SIG-M5 treated with dmso at 0.1 percent for 504 hours (cell line): ENCODE data around the gene RLN1.
"Not testable (repeated sequence)": the region's sequence is repeated elsewhere in the genome, so short reads cannot be mapped to it uniquely, and the experiment has no call there.

Experiments
- DNase-seq: peaks from one replicate; lab custom pipeline; 2025; ENCODE audit not compliant: unreplicated experiment; lab: John Stamatoyannopoulos, UW

RLN1 gene

GRCh38 chr9:5326187-5326586 is 13.5 kb downstream of the RLN1 start:
- no peak for DNase-seq

DNA sequence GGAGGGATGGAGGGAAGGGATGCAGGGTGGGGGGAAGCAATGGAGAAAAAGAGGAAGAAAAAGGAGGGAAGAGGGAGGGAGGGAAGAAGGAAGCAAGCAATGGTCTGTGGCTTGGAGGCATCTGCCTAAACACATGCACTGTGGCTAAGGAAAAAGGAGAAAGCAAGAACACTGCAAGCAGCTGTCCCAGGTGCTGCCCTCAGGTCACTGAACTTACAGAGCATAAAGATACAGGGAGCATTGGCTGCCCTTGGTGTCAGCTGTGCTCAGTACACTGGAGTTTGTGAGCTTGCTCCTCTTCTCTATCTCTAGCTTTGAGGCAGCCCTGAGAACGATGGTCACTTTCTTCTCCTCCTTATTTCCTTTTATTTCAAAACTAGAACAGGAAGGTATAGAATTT is 18.1 kb downstream of the RLN1 start:
- not testable (repeated sequence) for DNase-seq

DNA sequence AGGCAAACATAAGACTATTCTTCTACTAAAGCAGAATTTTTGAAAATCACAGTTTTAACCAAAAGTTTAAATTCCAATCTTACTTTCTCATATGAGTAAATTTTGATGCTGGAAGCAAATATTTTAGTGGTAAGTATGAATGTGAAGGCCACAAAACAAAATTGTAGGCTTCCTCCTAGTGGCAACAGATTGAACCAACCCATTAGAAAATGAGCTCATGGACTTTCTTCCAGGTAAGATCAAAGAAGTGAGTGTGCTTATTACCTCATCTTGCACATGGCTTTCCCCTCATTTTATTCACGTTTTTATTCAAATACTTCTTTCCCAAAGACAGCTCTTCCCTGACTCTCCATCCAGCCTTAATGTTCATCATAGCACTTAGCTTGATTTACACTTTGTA is 18.6 kb downstream of the RLN1 start:
- DNase-seq = no peak

- DNase-seq = not testable (repeated sequence)
Measured at GRCh38 chr9:5316406-5316805, 23.3 kb downstream of the RLN1 start.

- no peak for DNase-seq
Measured at GRCh38 chr9:5315187-5315923, 24.3 kb downstream of the RLN1 start.

GRCh38 chr9:5310851-5311250 is 28.8 kb downstream of the RLN1 start:
- DNase-seq = no peak

DNA sequence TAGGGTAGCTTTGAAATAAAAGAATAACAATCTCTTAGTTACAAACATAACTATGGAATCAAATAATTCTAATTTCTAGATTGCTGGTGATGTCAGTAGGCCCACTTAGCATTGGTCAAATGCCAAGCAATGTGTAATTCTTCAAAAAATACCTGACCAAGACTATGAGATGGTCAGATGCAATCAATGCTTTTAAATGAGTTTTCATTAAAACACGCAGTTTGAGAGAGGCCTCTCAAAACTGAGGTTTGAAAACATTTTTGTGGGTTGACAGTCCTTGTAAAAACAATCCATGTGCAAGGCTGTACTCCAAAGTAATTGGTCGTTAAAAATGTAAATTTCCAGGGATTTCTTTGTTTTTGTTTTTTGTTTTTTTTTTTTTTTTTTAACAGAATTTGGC is 33.9 kb downstream of the RLN1 start:
- no peak for DNase-seq

- not testable (repeated sequence) for DNase-seq
Measured at GRCh38 chr9:5303840-5304795, 35.6 kb downstream of the RLN1 start, which contains the start of gene RLN2. TSS of gene RLN2 (minus strand) at chr9:5304716. CDS start at chr9:5304580, 136 bp downstream.

GRCh38 chr9:5301544-5301943 is 38.1 kb downstream of the RLN1 start:
- DNase-seq = no peak

DNA sequence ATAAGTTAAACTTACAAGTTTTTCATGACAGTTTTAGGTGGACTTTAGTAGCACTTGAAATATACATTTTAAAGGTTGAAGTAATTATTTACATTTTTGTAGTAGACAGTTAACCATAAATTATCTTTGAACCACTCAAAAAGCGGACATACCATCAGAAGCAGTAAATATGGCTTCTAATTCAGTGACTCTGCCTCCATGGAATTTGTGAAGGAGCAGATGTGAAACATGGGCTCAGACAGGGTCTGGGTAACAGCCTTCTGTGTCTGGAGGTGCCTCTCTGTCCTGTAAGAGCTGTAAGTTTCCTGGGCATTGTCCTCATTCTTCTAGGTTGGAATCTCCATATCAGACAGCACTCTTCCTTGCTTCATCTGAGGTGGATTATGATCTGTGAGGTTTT is 47.5 kb downstream of the RLN1 start:
- no peak for DNase-seq

DNA sequence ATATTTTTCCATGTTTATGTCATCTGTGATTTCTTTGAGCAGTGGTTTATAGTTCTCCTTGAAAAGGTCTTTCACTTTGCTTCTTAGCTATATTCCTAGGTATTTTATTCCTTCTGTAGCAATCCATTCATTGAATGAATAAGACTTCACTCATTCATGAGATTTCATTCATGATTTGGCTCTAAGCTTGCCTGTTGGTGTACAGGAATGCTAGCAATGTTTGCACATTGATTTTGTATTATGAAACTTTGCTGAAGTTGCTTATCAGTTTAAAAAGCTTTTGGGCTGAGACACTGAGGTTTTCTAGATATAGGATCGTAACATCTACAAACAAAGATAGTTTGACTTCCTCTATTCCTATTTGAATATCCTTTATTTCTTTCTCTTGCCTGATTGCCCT is 51.1 kb downstream of the RLN1 start:
- no peak for DNase-seq

- DNase-seq = no peak
Measured at GRCh38 chr9:5286262-5286661, 53.4 kb downstream of the RLN1 start.
